AG08395 (cell line): Measurements from ENCODE around the gene PLCH1.

ENCODE experiments used
- DNase-seq: peaks from one replicate; pipeline ENCODE4 v3.0.0; 2012; ENCODE audit warnings: mixed read lengths, low spot score

Gene PLCH1

GRCh38 chr3:155528579-155528978 is 216.3 kb downstream of the PLCH1 start:
- DNase-seq, result no peak

- no peak for DNase-seq
These were observed 219.5 kb downstream of the PLCH1 start for GRCh38 chr3:155525324-155525833.

- no peak for DNase-seq
These were observed 224.4 kb downstream of the PLCH1 start for GRCh38 chr3:155520463-155520862.

DNA sequence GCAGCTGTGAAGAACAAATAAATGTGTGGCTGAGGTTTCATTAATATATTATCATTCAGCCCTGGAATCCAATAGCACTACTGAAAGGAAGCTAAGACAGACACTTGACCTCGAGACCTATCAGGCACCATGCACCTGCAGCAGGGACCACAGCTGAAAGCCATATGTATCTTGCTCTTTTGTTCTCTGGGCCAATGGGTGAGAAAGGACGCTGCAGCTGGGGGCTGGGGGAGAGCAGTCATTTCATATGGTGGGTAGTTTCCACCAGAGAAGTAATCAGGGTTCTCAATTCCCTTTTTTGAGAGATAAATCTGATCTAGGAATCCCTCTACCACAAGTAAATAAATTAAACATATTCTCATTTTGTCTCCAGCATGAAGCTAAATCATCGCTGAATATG is 225.8 kb downstream of the PLCH1 start:
- DNase-seq, result no peak

DNA sequence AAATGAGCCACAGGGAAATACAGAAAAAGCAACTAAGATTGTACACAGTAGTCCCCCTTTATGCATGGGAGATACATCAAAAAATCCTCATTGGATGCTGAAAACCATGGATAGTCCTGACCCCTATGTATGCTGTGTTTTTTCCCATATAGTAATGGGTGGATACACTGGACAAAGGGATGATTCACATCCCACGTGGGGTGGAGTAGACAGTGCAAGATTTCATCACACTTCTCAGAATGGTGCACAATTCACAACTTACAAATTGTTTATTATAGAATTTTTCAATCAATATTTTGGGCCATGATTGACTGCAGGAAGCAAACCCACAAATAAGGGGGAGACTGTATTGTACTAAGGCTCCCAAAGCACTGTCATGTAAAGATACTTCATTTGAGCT is 227.0 kb downstream of the PLCH1 start:
- no peak for DNase-seq

GRCh38 chr3:155516439-155516838 is 228.4 kb downstream of the PLCH1 start:
- no peak for DNase-seq

- no peak for DNase-seq
These were observed 232.0 kb downstream of the PLCH1 start for GRCh38 chr3:155512867-155513261.

DNA sequence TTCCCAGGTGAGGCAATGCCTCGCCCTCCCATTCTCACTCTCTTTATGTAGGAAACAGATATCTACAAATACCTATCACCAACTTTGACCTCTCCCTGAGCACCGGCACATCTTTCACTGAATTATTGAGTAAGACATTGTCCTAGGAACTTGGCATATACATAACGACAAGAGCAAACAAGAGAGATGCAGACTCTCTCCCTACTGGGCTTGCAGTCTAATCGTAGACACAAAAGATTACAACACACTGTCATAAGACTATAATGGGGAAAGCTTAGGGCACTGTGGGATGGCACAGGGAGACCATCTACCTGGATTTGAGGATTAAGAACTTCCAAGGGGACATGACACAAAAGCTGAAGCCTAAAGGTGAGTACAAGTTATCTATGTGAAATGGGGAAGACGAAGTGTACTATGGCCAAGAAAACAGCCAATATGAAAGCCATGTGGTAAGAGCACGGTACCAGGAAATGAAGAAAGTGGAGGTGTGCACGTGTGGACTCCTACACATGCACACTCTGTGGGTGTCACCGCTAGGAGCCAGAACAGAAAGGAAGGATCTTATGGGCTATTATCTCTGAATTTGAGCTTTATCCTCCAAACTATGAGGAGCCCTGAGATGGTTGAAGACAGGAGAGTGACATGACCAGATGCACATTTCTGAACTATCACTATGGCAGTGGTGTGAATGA is 232.6 kb downstream of the PLCH1 start:
- no peak for DNase-seq

DNA sequence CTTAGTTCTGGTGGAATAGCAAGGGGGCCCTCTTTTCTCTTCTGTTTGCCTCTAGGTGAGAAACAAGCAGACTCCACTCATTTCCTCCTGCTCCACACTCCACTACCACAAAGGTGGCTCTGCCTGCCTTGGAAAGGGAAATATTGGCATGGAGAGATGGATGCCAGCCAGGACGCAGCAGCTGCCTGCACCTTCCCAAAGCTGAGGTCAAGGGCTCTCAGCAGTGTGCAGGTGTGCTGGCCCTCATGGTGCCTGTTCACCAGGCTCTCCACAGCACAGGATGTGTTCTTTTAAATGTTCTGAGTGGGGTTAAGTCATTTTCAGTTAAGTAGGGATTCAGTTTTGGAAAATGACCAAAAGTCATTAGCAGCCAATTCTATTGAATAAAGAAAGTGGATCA is 240.2 kb downstream of the PLCH1 start:
- no peak for DNase-seq

DNA sequence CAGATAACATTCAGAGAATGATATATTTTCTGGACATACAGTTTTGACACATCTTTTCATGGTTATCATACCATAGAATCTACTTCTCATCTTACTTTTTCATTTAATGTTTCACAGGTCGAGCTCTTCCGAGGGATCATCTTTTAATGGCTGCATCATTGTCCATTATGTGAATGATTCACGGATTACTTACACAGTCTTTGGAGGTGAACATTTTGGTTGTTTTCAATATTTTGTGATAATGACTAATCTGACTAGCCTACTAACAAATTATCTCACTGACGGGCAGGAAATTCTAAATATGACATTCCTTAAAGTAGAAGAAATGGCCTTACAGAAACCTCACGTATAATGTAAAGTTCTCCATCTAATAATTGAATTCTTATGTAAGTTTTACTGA is 242.2 kb downstream of the PLCH1 start:
- DNase-seq, result no peak

DNA sequence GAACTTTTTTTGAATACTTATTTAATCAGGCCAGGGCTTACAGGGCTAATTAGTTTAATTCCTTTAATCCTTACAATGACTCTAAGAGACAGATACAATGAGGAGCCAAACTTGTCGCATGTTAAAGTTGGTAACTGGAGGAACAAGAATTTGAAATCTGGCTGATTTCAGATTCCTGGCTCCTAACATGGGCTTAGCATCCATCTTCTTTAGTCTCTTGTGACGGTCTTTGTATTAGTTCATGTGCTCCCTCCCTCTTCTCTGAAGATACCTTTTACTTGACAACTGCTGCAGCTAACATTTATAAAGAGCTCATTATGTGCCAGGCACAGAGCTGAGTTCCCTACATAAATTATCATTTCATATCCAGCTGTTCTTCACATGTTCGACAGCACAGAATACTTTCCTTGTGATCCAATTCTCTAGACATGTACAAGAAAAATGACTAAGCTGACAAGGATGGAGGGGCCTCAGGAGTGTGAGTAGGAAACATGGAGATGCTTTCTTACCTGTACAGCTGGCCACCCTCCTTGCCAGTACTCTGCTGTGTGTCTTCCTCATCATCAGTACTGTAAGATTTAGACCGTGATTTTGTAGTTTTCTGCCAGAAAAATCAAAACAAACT is 244.6 kb downstream of the PLCH1 start:
- peak; percentile 9 for DNase-seq

GRCh38 chr3:155497930-155498647 is 246.8 kb downstream of the PLCH1 start:
- DNase-seq, result peak; percentile 83

DNA sequence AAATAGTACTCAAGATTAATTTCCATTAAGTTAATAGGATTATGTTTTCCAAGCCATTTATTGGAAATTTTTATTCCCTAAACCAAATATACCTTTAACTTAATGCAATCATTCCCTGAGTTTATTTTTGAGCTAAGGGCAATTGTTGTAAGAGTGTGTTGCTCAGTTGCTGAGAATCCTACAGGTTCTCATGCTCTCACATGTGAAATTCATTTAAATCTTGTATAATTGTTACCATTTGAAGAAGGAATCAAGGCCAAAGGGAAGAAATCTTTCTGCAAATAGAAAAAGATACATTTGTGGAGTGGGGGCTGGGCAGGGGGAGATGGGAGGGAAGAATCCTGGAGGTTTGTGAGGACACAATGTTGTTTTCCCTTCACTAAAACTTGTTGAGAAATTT is 248.7 kb downstream of the PLCH1 start:
- no peak for DNase-seq

DNA sequence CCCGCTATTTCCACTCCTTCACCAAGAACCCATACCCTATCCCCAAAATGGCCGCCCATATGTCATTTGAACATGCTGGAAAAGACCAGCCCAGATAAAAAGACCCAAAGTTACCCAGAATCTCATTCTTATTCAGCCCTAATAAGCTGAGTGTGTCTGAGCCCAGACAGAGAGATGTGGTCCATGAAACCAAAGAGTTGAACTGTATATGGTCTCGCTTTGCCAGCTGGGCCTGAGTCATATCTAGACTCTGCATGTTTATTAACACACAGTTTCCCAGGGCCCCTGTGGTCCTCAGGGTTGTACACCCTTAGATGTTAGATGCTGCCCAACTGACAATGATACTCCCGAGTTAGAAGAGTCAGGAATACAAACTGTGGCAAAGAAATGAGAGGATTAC is 249.5 kb downstream of the PLCH1 start:
- no peak for DNase-seq

DNA sequence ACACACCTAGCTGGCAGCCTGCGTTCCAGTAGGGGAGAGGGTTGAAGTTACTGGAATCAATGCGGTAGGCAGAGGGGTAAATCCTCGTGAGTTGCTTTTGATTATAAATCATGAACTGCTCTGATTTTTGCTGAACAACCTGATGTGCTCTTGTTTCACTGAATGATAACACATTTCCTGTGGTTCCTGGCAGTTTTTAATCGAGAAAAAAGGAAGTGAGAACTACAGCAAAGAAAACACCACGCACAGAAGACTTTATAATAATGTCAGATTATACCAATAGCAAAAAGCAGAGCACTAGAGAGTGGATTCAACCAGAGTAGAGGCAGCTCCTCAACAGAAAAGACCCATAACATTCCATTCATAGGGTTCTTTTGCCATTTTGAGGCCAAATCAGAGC is 250.5 kb downstream of the PLCH1 start:
- DNase-seq, result no peak

DNA sequence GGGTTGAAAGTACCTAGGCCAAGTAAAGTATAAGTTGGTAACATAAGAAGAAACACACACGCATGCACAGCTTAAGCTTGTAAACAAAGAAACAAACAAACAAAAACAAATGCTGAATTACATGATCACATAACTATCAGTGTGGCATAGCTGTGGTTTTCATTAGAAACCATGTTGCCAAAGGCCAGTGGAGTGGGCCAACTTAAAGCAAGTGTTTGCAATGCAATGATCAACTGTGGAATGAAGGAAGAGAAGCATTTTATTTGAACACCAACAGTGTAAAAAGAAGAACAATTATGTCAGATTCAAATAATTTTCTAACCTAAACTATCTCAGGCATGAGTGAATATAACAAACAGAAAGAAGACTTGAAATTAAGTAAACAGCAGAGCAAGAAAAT is 252.0 kb downstream of the PLCH1 start:
- no peak for DNase-seq

DNA sequence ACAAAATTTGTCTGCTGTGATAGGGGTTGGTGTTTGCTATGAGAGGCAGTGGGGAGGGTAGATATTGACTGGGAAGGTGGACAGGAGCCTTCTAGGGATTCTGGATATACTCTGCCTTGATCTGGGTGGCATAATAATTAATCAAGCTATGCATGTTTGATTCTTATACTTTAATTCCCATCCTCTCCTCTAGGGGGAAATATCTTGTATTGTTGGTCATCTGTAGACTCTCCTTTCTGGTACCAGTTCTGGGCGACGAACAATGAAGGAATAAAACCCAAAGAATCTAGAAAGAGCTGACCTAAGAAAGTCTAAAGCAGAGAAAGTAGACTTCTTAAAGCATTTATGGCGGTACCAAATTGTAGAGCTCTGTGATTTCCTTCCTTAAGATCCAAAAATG is 253.2 kb downstream of the PLCH1 start:
- DNase-seq, result no peak

GRCh38 chr3:155488671-155489070 is 256.2 kb downstream of the PLCH1 start:
- no peak for DNase-seq

- no peak for DNase-seq
These were observed 259.0 kb downstream of the PLCH1 start for GRCh38 chr3:155485897-155486296.

GRCh38 chr3:155481591-155481990 is 263.3 kb downstream of the PLCH1 start:
- no peak for DNase-seq

DNA sequence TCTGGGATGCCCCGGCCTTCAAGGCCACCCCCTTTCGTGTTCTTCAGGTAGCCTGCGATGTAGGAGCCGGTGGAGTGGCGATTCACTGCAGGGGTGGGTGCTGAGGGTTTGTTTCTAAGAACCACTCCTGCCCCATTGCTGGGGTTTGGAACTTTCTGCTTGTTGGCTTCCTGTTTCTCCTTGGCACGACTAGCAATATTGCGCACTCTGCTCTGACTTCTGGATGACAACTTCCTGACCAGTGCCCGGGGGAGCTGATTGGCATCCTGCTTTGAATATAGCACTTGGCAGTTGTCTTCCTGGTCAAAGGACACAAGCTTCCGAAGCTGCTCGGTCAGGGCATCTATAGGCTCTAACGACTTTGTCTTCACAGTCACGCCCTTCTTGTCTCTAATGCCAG is 263.8 kb downstream of the PLCH1 start:
- DNase-seq, result no peak

DNA sequence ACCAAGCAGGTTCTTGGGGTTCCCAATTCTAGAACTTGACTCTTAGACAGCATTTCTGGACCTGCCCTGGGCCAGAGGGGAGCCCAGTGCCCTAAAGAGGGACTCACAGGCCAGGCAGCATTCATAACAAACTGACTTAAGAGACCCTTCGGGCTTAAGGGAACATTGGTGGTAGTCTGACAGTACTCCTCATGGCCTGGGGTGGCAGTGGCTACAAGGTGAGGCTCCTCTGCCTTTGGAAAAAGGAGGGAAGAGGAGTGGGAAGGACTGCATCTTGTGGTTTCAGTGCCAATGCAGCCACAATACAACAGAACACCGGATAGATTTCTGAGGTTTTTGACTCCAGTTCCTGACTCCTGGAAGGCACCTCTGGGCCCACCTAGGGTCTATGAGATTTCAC is 279.2 kb downstream of the PLCH1 start:
- DNase-seq, result no peak

- no peak for DNase-seq
These were observed 282.2 kb downstream of the PLCH1 start for GRCh38 chr3:155462672-155463071.
